Measurements from ENCODE around the gene SCO1.

GRCh38 chr17:10674704-10675103 is 22.6 kb downstream of the SCO1 start:
- TF ChIP-seq POLR2A (IDR thresholded peaks at IDR 0.05; ENCODE audit: low read depth, low read length) (no peak), POLR2AphosphoS5 (IDR thresholded peaks at IDR 0.05; ENCODE audit: low read depth, low read length) (no peak)
